Lower lobe of right lung (tissue), 2 donors: ENCODE data around the gene ATXN1. TPM values are rescaled to one million over a fixed set of nuclear protein-coding genes. Genes with fewer than 3 reads are reported as not detected.

Experiments
- ATAC-seq, 2 donors: fragments of 200-7000 bp; cut with Tn5 transposase; one replicate each; pipeline ENCODE4 v1.9.1; 2020 to 2022; ENCODE audit warnings: mild to moderate bottlenecking in 2 of 2, moderate library complexity in 2 of 2
- DNase-seq: peaks from one replicate; pipeline ENCODE4 v3.0.0-alpha.2; 2020
- H3K27ac ChIP-seq: fragments of 200-600 bp; one replicate; pipeline ENCODE4 v1.8.0; 2022
- H3K27me3 ChIP-seq: fragments of 200-600 bp; one replicate; pipeline ENCODE4 v1.8.0; 2022; ENCODE audit warnings: low read depth
- H3K36me3 ChIP-seq: fragments of 200-600 bp; one replicate; pipeline ENCODE4 v1.8.0; 2022; ENCODE audit warnings: mild to moderate bottlenecking
- H3K4me1 ChIP-seq: fragments of 200-600 bp; one replicate; pipeline ENCODE4 v1.8.0; 2022
- H3K4me3 ChIP-seq: fragments of 200-600 bp; one replicate; pipeline ENCODE4 v1.8.0; 2022; ENCODE audit warnings: mild to moderate bottlenecking
- H3K9me3 ChIP-seq: fragments of 200-600 bp; one replicate; pipeline ENCODE4 v1.8.0; 2022
- intact Hi-C: fragments of 100-400 bp; cut with DNase I; formaldehyde crosslinking; loops from one replicate; pipeline ENCODE4 v1.11.0; 2022
- total RNA-seq: library from RNA; stranded (reverse); fragmentation: NEBNext Ultra II Directional; extraction: Animal tissue kit (Norgen Biotek cat#: 25700); gene quantifications from one replicate; pipeline ENCODE4 v1.2.1, GENCODE V29; 2021
- TF ChIP-seq, protein P1 (sequence below): fragments of 200-600 bp; IDR thresholded peaks from one replicate; pipeline ENCODE4 v1.8.0; 2022; ENCODE audit warnings: antibody characterized with exemption, mild to moderate bottlenecking
- donor health status: DM: no; HTN: yes; CAD: no; lungs with severe emphysema.

The ATXN1 gene
- total RNA-seq, 1 donor from 2014 or later: 75.9 TPM

DNA sequence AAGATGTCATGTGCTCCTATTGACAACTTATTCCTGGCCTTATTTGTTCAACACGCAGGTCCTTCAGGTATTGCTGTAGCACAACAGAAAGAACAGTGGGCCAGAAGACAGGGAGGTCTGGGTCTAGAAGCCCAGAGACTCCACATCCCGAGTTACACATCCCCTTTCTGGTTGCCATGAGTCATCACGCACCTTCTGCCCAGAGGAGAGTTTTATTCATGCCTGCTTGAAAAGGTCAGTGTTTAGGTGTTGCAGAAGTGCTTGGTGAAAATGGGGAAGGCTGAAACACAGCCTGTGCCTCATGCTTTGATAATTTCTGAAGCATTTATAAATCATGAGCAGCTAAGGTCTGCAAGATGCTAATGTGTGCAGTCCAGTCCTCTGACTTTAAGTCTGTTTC is 266.5 kb downstream of the ATXN1 start:
- TF ChIP-seq, protein P1, sequence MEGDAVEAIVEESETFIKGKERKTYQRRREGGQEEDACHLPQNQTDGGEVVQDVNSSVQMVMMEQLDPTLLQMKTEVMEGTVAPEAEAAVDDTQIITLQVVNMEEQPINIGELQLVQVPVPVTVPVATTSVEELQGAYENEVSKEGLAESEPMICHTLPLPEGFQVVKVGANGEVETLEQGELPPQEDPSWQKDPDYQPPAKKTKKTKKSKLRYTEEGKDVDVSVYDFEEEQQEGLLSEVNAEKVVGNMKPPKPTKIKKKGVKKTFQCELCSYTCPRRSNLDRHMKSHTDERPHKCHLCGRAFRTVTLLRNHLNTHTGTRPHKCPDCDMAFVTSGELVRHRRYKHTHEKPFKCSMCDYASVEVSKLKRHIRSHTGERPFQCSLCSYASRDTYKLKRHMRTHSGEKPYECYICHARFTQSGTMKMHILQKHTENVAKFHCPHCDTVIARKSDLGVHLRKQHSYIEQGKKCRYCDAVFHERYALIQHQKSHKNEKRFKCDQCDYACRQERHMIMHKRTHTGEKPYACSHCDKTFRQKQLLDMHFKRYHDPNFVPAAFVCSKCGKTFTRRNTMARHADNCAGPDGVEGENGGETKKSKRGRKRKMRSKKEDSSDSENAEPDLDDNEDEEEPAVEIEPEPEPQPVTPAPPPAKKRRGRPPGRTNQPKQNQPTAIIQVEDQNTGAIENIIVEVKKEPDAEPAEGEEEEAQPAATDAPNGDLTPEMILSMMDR: no peak
- intact Hi-C loops: no loop called here
- ATAC-seq (no peak), DNase-seq (no peak)
- Histone ChIP-seq H3K9me3 (no peaks in the 10 kb centered on the region), H3K27me3 (no peaks in the 10 kb centered on the region), H3K27ac (no peak overlapping the region), H3K36me3 (no peaks in the 10 kb centered on the region), H3K4me1 (no peaks in the 10 kb centered on the region), H3K4me3 (no peak overlapping the region)

DNA sequence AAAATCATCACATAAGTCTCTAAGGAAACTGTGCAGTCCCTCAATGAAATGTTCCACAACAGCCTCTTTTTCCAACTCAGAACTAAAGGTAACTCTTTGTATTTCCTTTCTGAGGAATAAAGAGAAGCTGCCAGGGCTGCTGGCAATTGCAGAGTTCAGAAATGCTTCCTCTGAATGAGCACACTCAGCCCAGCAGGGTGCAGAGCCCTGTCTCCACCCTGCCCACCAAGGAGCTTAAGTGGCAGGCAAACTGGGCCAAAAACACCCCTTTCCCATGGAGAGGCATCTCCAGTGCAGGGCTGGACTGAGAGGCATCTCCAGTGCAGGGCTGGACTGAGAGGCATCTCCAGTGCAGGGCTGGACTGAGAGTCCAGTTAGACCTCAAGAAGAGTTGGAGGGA is 267.5 kb downstream of the ATXN1 start:
- intact Hi-C loops: no loop called here
- Histone ChIP-seq H3K9me3 (no peaks in the 10 kb centered on the region), H3K36me3 (no peaks in the 10 kb centered on the region), H3K4me1 (no peaks in the 10 kb centered on the region), H3K27ac (no peak overlapping the region), H3K27me3 (no peaks in the 10 kb centered on the region), H3K4me3 (no peak overlapping the region)
- TF ChIP-seq, protein P1: no peak
- ATAC-seq (no peak), DNase-seq (no peak)

DNA sequence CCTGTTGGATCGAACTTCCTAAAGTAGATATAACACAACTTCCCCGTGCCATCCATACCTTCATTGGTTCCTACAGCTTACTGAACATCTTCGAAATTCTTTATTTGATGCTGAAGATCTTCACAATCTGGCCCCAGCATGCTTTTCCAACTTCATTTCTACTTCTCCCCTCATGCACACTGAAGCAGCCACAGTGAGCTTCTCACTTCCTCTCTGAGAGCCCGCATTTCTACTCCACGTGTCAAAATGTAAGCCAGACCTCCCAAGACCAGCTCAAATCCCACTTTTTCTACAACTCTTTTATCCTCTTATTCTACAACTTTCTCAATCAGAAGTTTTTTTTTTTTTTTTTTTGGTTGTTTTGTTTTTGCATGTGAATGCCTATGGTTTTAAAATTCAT is 268.1 kb downstream of the ATXN1 start:
- Histone ChIP-seq H3K4me1 (no peaks in the 10 kb centered on the region), H3K9me3 (no peaks in the 10 kb centered on the region), H3K36me3 (no peaks in the 10 kb centered on the region), H3K4me3 (no peak overlapping the region), H3K27ac (no peak overlapping the region), H3K27me3 (no peaks in the 10 kb centered on the region)
- TF ChIP-seq, protein P1: no peak
- no peak for DNase-seq
- intact Hi-C loops: no loop called here
- ATAC-seq: no peak

DNA sequence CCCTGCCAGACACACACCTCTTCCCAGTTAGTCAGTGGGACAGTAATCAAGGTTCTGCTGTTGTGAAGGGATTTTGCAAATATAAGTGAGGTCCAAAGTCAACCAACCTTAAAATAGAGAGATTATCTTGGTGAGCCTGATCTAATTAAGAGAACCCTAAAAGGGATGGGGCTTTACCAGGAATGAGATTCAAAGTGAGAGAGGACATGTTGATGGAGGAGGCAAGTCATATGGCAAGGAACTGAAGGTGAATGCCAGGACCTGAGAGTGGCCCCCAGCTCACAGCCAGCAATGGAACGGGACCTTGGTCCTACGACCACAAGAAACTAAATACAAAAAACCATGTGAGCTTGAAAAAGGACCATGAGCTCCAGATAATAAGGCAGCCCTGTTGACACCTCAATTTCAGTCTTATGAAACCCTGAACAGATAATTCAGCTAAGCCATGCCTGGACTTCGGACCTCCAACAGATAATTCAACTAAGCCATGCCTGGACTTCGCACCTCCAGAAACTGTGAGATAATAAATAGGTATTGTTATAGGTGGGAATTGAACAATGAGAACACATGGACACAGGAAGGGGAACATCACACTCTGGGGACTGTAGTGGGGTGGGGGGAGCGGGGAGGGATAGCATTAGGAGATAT is 269.5 kb downstream of the ATXN1 start:
- no peaks in the 10 kb centered on the region for H3K9me3 ChIP-seq
- no peak for ATAC-seq
- TF ChIP-seq, protein P1: no peak
- H3K27me3 ChIP-seq: no peaks in the 10 kb centered on the region
- no peak overlapping the region for H3K4me3 ChIP-seq
- intact Hi-C loops: no loop called here
- DNase-seq: no peak
- H3K36me3 ChIP-seq: no peaks in the 10 kb centered on the region
- H3K4me1 ChIP-seq: peaks cover 5% of the 10 kb centered on the region
- no peak overlapping the region for H3K27ac ChIP-seq

DNA sequence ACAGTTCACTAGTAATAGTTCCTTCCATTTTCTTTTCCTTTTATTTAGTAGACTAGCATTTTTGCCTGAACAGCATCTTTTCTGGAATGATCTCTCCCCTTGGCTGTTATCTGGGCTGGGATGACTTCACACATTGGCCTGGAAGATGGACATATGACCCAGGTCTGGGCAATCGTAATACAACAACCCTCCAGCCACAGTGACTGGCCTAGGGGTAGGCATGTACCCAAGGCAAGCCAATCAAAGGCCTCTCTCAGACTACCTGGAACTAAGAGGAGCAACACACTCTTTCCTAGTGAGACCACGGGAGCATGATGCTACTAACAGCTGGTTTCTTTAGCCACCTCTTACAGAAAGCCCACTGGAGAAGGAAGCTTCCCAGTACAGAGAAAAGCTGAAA is 270.6 kb downstream of the ATXN1 start:
- ATAC-seq (no peak), DNase-seq (no peak)
- TF ChIP-seq, protein P1: no peak
- intact Hi-C loops: no loop called here
- H3K27me3 ChIP-seq: no peaks in the 10 kb centered on the region
- H3K4me3 ChIP-seq: no peak overlapping the region
- H3K27ac ChIP-seq: no peak overlapping the region
- peaks cover 3% of the 10 kb centered on the region for H3K36me3 ChIP-seq
- no peaks in the 10 kb centered on the region for H3K9me3 ChIP-seq
- peaks cover 7% of the 10 kb centered on the region for H3K4me1 ChIP-seq
